HG03521 (cell line): ENCODE data around the gene APLN.

Source experiments
- ATAC-seq: cut with Tn5 transposase; IDR thresholded peaks from one replicate; pipeline ENCODE4 v1.9.1; 2021; ENCODE audit warnings: mild to moderate bottlenecking, moderate library complexity; ENCODE audit not compliant: unreplicated experiment

APLN gene

DNA sequence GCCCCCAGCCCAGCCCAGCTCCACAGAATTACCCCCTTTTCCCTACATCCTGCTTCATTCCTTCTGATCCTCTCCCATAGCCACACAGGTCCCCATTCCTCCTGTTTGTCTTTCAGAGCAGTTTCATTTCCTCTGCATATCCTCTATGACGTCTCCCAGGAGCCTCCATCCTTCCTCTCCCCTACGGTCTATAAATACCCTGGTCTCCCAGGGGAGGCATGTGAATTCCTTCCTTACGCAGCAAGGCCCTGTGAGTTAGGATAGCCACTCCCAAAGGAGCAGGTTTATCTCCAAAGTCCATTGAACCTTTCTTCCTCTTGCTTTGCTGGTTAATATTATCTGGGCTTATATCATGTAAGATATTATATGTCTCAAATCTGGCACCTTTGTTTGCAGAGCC lies 8.4 kb upstream of the APLN start:
- ATAC-seq, result no peak

DNA sequence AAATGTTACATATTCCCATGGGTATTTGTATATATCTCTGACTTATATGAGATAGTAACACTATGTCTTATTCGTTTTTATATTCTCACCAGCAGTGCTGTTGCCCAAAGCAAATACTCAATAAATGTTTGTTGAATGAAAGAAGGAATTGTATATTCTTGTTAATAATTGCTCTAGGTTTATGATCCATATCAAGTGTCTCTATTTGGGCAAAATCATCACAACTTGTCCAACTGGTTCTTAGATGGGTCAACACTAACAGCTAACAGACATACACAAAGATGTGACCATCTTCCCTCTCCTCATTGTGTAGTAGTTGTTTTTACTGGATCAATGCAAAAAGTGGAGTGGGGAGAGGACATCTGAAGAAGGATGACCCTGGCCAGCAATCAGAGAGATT lies 6.6 kb upstream of the APLN start:
- ATAC-seq, result no peak

DNA sequence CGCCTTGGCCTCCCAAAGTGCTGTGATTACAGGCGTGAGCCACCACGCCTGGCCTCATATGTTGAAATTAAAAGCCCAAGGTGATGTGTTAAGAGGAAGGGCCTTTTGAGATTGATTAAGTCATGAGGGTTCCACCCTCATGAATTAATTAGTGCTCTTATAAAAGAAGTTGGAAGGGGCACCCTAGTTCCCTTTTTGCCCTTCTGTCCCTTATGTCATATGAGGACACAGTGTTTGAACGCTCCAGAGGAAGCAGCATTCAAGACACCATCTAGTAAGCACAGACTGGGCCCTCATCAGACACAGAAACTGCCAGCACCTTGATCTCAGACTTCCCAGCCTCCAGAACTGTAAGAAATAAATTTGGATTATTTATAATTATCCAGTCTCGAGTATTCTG lies 5.1 kb upstream of the APLN start:
- no peak for ATAC-seq

DNA sequence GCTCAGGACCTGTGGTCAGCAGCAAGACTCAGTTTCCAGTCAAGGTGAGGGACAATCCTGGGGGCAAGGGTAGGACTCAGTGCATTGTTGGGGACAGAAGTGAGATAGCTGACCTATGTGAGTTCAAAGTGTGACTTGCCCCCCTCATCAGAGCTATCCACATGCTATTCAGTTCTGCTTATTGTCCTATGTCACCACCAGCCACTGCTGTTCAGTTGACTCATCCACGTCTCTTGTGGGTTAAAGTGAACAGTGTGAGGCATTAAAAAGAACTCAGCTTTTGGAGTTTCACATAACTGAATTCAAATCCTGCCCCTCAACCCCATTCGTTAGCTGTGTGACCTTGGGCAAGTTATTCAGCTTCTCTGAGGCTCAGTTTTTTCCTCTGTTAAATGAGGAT lies 4.4 kb upstream of the APLN start:
- ATAC-seq, result no peak

DNA sequence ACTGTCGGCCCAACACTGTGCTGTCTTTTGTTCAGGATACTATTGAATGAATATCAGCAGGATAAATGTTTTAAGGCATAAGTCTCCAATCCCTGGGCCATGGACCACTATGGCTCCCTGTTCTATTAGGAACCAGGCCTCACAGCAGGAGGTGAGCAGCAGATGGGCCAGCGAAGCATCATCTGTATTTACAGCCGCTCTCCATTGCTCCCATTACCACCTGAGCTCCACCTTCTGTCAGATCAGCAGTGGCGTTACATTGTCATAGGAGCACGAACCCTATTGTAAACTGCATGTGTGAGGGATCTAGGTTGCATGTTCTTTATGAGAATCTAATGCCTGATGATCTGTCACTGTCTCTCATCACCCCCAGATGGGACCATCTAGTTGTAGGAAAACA lies 3.7 kb upstream of the APLN start:
- ATAC-seq, result no peak

DNA sequence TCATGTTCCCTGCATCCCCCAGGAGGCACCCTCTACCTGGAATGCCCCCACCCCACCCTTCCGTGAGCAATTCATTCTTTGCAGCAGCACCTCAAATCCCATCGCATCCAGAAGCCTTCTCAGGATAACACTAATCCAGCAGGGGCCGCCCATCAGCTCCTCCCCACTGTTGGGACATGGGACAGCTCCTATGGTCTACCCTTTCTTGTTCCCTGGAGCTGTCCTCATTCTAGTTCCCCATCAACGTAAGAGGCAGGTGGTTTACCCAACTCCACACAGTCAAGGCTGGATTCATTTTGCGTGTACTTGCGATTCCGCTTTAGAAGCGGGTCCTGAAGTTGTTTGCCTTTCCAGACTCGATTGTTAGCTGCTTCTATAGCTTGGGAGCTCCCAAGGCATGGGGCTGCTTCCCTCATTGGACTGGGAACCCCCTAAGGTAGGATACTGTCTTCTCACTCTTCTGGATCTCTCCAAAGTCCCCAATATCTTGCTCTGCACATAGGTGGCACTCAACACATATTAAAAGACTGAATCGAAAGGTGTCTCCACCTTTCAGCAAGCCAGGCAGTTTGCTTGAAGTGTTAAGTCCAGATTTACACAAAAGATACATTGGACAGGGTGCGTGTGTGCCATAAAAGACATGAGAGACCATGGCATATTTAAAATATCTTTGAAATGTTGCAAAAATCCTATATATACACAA lies 942 bp upstream of the APLN start:
- ATAC-seq, result no peak

DNA sequence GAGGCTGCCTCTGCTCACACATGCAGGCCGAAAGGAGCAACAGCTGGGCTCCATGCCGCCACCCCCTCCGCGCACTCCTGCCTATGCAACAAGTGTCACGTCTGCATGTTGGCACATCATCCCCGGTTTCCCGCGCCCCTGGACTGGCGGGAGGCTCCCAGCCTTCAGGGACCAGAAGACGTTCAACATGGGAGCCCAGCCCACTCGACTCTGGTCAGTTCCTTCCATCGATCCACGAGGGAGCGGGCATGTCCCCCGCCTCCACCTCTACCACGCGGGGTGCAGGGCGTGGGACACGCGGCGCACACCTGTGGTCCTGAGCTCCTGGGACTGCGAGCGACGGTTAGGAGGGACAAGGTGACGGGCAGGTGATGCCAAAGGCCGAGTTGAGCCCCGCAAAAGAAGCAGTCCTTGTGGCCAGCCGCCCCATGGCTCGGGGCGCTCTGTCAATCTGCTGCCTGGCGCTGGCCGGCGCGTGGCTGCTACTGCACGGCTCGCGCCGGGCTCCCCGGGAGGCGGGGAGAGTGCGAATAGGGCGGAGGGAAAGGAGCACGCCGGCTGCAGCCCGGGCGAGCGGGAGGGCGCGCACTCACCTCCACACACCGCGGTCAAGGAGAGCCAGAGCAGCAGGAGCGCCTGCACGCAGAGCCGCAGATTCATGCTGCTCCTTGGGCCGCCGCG lies 645 bp downstream of the APLN start:
- no peak for ATAC-seq

DNA sequence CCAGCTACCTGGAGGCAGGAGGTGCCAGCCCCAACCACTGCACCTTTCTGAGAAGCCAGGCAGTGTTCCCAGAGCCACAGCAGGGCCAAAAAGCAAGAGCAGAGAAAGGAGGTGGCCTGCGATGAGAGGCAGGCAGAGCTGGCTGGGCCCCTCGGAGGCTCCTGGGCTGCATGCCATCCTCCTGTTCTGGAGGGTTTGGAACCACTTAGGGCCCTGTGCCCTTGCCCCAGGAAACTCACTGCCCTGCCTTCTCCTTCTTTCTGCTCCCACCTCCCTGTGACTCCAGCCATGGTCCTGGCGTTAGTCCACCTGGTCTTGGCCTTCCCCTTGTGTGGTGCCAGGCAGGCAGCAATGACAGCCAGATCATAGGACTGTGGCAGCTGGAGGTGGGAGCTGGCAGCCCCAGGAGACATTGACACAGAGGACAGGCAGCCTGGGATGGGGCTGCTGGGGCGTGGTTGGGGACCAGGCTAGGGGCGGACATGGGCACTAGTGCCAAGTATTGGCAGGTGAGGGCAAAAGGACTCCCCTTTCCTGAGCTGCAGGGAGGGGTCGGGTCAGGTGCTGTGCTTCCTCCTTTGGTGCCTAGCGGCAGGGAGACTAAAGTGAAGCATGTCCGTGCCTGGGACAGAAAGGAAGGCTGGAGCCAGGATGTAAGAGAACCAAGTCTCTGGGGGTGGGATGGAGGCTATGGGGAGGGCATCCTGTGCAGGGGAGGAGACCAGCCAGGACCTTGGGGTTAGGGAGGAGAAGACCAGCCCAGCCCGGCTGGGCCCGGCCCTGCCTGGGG lies 1.4 kb downstream of the APLN start:
- ATAC-seq, result no peak

DNA sequence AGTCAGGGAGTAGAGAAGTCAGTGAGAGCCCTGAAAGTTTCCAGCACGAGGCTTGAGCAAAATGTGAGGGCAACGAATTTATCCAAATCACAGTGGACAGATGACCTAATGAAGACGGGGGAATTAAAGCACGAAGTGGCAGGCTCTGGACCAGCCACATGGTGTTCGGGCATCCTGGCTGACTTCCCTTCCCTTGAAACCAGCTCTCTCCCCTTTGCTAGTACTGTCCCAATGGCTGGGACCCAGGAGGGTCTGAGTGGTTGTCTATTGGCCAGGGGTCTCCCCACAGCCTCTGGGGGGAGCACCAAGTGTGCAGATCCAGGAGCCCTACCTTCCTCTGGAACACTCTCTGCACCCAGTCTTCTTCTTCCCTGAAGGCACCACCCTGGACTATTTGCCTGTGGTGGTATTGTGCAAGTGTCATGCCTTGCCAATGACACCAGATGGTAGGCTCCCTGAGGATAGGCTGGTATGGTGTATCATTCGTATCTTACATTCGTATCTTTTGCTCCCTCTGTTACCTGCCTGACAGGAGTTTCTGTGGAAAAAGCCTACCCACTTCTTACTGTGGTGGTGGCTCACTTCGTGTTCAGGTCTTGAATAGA lies 2.1 kb downstream of the APLN start:
- ATAC-seq, result no peak

DNA sequence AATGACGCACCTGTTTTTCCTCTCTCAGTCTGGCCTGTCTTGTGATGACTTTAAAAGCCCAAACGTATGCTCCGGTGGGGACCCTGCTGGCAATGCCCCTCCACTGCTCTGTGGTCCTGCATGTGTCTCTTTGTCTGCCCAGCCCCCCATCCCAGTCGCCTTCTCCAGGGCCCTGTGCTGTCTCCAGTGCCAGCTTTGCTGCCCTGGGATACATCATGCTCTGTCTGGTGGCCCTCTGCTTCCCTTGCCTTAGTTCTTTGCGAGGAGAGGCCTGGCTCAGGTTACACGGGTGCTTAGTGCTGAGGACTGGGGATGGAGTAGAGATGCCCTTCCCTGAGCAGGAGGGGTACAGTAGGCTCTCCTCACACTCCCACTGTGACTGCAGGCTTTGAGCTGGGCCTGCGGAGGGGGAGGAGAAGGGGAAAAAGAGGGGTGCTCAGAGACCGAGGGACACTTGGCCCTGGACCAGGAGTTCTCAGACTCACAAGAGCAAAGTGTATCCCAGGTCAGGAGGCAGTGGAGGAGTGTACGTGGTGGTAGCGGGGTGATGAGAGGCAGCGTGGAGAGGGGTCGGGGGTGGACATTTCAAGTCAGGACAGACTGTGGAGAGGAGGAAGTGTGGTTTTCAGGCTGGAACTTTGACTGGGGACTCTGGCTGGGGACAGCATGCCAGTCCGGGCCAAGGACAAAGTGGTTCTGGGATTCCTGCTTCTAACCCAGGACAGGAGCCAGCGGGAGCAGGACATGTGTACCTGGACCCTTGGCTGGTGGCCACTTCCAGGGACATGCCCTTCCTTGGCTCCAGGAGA lies 2.8 kb downstream of the APLN start:
- ATAC-seq, result no peak

DNA sequence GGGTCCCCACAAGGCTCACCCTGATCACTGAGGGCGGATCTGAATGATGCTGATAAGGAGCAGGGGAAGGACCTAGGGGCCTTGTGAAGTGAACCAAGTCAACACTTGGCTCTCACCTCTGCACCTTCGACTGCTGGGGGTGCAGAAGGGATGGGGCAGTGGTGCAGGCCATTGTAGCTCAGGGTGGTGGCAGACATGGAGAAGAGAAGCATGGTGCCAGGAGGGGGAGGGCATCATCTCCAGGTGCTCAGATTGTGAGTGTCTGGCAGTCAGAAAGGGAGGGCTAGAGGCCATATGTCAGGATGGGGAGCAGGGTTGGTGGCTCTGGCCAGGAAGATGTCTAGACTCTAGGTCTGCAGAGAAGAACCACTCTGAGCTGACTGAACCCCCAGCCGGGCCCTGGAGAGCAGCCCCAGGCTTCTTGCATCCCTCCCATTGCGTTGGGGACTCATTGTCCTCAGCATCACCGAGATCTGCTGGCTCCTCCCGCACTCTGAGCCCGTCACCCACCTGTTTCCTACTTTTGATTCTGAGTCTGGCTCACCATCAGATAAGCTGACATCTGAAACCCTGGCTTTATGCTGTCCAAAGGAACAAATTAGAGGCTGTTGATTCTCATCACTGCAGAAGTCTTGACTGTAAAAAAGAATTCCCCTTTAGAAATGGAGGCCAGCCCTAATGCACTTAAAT lies 3.8 kb downstream of the APLN start:
- no peak for ATAC-seq

DNA sequence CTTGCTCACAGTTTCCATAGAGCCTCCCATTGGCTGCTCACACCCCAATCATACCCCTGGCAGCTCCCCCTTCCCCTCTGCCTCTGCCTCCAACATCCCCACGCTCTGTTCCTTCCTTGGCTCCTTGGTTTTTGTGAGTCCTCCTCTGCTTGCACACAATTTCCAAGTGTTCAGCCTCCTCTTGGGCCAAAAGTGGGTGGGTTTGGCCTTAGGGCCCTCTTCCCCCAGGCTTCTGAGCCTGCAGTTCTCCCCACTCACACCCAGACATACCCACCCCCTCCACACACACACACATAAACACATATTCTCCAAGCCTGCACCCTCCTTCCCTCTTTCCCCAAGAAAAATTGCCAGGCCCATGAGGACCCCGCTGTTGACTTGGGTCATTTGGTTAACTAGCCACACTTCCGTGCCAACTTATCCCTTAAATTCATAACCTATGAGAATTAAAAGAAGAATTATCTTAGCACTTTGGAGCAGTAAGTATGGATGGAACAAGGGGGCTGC lies 4.5 kb downstream of the APLN start:
- ATAC-seq, result no peak

DNA sequence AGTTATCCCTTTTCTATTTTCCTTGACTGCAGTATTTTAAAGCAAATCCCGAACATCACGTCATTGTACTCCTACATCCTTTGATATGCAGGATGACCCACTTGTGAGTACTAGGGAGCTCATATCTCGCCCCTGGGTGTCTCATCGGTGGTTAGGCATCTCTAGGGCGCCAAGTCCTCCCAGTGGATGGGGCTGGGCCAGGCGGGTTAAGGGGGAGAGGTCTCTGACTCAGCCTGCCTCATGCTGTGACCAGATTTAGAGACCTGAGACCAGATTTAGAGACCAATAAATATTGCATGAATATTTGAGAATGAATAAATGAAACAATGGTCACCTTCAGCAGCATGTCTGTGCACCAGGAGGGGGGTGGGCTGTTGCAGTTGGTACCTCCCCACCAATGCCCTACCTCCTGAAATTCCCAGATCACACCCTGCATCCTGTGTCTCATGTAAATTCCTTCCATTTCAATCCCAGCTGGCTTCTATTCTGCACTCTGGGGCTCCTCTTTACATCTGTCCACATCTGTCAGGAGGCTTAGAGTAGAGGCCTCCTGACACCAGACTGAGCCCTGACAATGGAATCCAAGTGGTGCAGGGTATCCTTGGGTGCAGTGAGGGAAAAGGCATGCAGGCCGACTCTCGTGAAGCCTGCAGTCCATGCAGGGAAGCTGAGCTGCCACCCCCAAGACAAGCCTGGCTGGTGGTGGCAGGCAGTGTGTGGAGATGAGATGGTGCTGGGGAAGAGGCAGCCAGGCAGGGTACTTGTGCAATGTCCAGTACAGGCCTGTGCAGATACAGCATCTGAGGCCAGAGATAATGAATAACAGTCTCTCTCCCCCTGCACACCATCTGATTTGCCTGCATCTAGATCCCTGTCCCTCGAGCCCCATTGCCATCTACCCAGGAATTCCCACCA lies 5.2 kb downstream of the APLN start:
- ATAC-seq, result no peak

DNA sequence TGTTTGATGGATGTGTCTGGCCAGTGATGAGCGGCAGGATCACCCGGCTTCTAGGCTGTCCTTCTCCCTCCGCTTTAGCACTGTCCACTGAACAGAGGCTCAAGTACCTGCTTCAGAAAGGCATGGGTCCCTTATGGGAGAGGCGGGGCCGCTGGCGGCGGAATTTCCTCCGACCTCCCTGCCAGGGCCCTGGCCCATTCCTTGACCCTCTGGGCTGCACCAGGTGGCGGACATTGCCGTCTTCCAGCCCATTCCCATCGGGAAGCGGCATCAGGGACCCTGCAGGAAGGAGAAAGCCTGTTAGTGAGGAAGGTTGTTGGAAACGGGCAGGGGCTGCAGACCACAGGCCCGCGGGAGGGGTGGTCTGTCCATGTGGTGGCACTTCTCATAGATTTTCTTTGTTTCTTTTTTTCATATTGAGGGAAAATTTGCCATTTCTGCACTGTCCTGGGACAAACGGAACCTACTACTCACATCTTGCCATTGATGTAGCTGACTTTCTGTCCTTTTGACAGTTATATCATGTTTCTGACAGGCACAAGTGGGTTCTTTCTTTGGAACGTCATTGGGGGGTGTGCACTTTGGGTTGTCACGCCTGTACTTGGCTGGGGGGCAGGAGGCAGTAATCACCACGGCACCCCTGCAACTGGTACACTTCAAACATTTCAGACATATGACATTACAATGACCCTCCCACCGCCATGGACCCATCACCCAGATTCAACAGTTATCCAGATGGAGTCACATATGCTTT lies 6.1 kb downstream of the APLN start:
- no peak for ATAC-seq

DNA sequence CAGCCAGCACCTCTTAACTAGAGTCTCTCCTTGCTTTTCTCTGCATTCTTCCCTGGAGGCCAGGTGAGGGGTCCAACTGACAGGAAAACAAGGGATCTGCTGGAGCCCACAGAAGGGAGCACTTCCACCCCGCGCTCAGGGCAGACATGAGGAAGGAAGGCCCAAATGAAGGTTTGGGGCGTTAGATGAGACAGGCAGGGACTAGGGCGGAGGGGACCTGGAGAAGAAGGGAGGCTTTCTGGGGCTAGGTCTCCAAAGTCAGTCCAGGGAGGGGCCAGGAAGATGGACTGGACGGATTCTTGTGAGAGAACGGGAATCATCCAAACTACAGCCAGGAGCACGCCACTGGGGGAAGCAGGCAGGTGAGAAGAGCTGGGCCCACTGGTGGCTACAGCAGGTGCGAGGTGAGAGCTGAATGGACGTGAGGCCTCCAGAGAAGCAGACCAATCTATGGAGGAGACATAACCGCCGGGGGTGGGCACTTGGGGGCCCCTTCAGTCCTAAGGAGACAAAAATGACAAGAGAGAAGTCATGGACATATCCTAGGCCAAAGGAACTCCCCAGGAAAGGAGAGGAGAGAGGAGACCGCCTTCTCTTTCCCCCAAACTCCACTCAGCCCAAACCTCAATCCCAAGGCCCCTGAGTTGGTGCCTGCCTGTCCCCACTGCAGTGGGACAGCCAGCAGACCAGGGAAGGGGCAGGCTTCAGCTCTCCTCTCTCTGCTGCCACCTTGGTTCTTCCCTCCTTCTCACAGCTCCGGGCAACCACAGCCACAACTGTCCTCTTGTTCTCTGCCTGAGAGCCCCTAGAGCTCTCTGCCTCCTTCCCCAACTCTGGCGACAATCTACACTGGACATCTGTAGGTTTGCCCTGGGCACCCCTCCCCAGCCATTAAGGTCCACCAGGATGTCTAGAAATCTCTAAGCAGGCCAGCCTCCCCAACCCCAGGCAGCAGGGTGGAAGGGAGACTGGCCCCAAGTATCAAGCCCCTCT lies 7.0 kb downstream of the APLN start:
- ATAC-seq, result no peak

DNA sequence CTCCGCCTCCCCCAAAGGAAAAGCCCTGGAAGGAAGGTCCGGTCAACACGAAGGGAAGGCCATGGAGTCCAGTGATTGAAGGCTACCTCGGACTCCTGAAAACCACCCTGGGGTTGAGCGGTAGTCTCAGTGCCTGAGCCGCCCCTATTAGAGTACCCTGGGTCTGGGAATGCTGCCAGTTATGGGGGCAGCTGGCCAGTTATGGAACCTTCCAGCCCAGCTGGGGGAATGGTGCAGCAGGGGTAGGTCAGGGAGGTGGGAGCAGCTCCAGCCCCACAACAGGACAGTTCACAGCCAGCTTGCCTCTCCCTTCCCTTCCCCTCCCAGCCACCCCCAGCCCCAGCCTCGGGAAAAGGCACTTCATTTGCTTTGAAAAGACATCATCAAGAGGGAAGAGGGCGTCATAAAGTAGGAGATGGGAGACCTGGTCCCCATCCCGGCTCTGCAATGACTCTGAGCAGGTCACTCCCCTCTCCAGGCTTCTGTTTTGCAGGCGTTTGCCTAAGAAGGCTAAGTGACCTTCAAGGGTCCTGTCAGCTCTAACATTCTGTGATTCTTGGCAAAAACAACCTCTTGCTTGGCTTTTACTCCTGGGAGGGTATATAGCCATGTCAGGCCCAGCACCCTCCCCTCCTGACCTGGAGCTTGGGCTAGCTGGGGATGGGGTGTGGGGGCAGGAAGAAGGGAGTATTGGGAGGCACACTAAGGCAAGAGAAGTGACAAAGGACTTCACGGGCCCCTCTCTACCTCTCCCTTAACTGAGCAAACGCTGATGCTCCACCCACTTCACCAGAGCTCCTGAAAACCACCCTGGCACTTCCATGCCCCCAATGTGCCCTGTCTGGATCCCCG lies 8.0 kb downstream of the APLN start:
- ATAC-seq, result no peak
